Testis (tissue), 2 donors: ENCODE data around the gene FAM83D.

Experiments
- POLR2A ChIP-seq: fragments of 450-650 bp; IDR thresholded peaks from one replicate; pipeline ENCODE4 v1.6.1; 2017; ENCODE audit warnings: antibody characterized with exemption, mild to moderate bottlenecking, moderate library complexity
- TF ChIP-seq, protein P1 (sequence below), 3 experiments: fragments of 450-650 bp in 2 of 3; fragments of 200-600 bp in 1 of 3; sonication (generic) in 1 of 3; IDR thresholded peaks; one replicate each; pipeline ENCODE4 v1.5.1; 2016 to 2019; ENCODE audit warnings: antibody characterized with exemption in 3 of 3, mild to moderate bottlenecking in 2 of 3, moderate library complexity in 1 of 3

DNA sequence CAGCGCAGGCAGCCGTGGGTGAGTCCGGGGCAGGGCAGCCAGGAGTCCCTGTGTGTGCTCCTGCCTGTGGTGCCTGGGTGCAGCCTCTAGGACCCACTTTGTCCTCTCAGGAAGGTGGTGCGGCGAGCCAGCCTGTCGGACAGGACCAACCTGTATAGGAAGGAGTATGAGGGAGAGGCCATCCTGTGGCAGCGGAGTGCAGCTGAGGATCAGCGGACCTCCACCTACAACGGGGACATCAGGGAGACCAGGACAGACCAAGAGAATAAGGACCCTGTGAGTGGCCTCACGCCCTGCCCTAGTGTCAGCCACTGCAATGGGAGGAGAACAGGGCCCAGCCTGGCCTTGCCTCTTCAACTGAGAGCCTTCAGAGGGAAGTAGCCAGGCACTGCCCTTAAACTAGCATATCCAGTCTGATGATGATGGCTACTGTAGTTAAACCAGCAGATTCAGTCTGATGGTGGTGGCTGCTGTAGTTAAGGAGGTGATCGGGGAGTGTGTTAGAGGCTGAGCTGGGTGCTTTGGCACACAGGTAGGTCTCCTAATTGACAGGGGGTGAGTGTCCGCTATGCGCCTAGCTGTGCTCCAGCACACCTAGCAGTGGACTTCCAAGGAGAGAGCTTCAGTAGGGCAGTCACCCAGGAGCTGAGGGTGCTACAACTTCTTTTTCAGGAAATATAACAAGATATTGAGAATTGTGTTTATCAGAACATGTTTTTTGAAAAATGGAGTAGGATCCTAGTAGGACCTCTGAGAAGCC lies 18.1 kb upstream of the FAM83D start:
- TF ChIP-seq, protein P1, sequence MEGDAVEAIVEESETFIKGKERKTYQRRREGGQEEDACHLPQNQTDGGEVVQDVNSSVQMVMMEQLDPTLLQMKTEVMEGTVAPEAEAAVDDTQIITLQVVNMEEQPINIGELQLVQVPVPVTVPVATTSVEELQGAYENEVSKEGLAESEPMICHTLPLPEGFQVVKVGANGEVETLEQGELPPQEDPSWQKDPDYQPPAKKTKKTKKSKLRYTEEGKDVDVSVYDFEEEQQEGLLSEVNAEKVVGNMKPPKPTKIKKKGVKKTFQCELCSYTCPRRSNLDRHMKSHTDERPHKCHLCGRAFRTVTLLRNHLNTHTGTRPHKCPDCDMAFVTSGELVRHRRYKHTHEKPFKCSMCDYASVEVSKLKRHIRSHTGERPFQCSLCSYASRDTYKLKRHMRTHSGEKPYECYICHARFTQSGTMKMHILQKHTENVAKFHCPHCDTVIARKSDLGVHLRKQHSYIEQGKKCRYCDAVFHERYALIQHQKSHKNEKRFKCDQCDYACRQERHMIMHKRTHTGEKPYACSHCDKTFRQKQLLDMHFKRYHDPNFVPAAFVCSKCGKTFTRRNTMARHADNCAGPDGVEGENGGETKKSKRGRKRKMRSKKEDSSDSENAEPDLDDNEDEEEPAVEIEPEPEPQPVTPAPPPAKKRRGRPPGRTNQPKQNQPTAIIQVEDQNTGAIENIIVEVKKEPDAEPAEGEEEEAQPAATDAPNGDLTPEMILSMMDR (IDR thresholded peaks at IDR 0.05) = no peak
- TF ChIP-seq POLR2A = no peak
